ENCODE results near the gene ERAS. TPM values are rescaled to one million over a fixed set of nuclear protein-coding genes. Genes with fewer than 3 reads are reported as not detected.
"Not testable (repeated sequence)": the region's sequence is repeated elsewhere in the genome, so short reads cannot be mapped to it uniquely, and the experiment has no call there.

ERAS gene
- total RNA-seq, 1 donor from 2014 or later, result not detected

DNA sequence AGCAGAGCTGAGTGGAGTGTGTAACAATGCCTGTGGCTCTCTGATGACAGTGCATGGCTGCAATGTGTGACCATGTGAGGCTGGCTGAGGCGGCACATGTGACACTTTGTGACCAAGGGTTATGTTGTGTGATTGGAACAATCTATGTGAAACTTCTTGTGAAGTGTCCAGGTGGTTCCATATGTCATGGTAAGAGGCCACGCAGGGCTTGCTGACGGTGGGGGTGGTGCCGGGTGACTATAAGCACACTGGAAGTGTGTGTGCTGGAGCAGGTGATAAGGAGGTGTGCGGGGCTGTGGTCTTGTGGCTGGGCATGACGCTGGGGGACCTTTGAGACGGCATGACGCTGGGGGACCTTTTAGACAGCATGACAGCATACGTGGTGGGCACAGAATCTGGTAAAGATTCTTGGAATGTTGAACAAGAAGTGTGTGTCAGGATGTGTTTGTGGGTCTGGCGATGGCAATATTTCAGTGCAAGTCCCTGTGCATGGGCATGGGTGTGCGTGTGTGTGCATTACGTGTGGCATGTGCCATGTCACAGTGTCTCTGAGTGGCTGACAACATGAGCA lies 31.9 kb upstream of the ERAS start:
- DNase-seq (no peak), ATAC-seq (no peak)
- intact Hi-C loops (cut with micrococcal nuclease), result no loop called here

DNA sequence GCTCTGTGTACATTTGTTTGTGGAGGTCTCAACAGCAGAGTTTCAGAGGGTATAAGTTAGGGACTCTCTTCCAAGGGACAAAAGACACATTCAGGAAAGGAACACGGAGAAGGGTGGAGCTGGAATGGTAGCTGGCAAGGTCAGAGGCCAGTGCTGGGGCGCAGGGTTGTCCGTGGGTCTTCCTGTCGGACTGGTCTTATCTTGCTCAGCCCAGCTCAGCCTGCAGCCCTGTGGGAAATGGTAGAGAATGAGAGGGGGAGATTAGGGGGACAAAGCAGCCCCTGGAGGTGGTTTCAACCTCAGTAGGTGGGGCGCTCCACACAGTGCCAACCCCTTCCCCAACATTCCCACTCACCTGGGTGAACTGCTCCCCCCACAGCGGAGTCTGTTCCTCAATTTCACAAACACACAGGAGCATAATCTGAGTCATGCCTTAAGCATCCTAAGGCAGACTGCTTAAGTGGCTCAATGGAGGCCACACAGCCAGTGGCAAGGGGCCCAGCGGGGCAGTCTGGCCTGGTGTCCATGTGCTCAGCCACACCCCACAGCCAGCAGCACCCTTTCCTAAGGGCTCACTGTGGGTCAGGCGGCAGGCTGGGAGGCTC lies 31.3 kb upstream of the ERAS start:
- no peak for ATAC-seq
- DNase-seq, result no peak
- intact Hi-C loops (cut with micrococcal nuclease), result no loop called here

- no peak for ATAC-seq
- no peak for DNase-seq
- intact Hi-C loops (cut with micrococcal nuclease), result no loop called here
These were observed 28.0 kb upstream of the ERAS start for GRCh38 chrX:48798318-48798717.

DNA sequence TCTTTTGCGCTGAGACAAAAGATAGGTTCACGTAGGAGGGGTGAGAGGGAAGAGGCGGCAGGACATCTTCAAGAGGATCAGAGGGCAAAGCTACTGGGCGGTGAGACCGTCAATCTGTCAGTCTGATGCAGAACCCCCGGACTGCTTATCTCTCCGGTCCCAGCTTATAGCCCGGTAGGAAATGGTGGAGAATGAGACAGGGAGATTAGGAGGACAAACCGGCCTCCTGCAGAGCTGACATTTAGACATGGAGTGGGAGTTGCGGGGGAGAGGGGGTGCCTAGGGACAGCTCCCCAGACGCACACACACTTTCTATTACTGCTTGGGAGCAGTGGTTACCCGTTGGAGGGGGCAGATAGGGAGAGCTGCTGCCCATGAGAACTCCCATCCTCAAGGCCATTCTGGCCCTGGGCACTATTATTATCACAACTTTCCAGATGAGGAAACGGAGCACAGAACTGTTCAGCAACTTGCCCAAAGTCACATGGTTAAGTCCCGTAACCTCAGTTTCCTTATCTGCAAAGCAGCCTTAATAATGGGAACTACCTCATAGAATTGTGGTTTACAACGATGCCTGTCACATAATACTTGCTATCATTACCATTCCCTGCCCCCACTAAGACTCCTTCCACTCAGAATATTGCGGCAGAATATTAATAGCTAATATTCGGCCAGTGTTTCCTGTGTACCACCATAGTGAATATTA lies 25.6 kb upstream of the ERAS start:
- intact Hi-C loops (cut with micrococcal nuclease), result no loop called here

GRCh38 chrX:48801280-48802088 lies 24.8 kb upstream of the ERAS start, which contains the start of gene HDAC6:
Gene HDAC6 (plus strand): TSS chrX:48802067. CDS start chrX:48802693, 626 bp downstream.
- intact Hi-C loops (cut with micrococcal nuclease), result no loop called here
- ATAC-seq (peak; percentile 95), DNase-seq (peak; percentile 97)

More for the DNA sequence above, 25.6 kb upstream of the ERAS start:
- no peak for DNase-seq
- no peak for ATAC-seq

DNA sequence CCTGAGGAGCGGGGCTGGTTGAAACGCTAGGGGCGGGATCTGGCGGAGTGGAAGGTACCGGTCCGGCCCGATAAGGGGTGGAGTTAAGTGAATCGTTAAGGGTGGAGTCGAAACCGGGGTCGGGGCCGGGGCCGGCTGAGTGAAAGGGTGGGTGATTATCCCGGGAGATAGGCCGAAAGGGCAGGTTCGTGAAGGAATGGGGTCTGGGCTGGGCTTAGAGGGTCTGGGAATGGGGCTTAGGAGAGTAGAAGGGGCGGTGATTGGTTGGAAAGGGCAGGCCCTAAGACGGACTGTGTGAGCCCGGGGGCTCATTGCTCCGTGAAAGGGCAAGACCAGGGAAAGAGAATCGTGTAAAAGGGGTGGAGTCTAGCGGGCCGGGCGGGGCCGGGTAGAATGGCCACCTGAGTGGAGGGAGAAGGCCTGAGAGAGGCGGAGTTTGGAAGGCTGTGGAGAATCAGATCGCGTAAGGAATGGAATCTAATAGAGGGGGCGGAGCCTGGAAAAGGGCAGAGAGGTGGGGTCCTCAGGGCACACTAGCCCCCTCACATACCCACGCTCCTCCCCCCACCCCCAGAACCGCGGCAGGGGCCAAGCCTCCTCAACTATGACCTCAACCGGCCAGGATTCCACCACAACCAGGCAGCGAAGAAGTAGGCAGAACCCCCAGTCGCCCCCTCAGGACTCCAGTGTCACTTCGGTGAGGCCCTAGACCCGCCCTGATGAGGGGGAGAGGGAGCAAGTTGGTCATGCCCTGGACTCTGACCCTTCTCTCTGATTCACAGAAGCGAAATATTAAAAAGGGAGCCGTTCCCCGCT lies 24.0 kb upstream of the ERAS start:
- intact Hi-C loops (cut with micrococcal nuclease), result no loop called here

DNA sequence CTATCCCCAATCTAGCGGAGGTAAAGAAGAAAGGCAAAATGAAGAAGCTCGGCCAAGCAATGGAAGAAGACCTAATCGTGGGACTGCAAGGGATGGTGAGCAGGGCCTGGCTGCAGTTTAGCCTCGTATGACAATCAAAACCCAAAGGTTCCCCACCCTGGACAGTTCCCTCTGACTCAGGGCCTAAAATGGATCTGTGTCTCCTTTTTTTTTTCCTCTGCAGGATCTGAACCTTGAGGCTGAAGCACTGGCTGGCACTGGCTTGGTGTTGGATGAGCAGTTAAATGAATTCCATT lies 23.5 kb upstream of the ERAS start:
- DNase-seq, result no peak
- intact Hi-C loops (cut with micrococcal nuclease), result no loop called here
- ATAC-seq, result no peak

More for the DNA sequence above, 24.0 kb upstream of the ERAS start:
- ATAC-seq, result peak; percentile 68
- DNase-seq, result peak; percentile 84

GRCh38 chrX:48806081-48806480 lies 20.2 kb upstream of the ERAS start:
- ATAC-seq, result no peak
- DNase-seq, result no peak
- intact Hi-C loops (cut with micrococcal nuclease), result no loop called here

- intact Hi-C loops (cut with micrococcal nuclease), result no loop called here
- no peak for ATAC-seq
These were observed 12.7 kb upstream of the ERAS start for GRCh38 chrX:48813644-48814043.

DNA sequence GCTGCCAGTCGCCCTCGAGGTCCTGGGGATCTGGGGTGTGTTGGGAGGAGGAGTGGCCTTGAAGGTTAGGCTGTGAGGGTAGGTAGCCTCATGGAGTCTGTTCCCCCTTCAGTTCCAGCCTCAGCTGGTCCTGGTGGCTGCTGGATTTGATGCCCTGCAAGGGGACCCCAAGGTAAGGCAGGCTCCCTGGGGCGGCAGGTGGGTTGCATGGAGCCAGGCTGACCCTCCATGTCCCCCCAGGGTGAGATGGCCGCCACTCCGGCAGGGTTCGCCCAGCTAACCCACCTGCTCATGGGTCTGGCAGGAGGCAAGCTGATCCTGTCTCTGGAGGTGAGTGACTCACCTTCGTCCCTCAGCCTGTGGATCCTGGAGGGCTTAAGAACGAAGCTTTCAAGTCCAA lies 11.6 kb upstream of the ERAS start:
- intact Hi-C loops (cut with micrococcal nuclease), result no loop called here
- no peak for ATAC-seq
- DNase-seq, result no peak

More at GRCh38 chrX:48813644-48814043, 12.7 kb upstream of the ERAS start:
- DNase-seq, result no peak

DNA sequence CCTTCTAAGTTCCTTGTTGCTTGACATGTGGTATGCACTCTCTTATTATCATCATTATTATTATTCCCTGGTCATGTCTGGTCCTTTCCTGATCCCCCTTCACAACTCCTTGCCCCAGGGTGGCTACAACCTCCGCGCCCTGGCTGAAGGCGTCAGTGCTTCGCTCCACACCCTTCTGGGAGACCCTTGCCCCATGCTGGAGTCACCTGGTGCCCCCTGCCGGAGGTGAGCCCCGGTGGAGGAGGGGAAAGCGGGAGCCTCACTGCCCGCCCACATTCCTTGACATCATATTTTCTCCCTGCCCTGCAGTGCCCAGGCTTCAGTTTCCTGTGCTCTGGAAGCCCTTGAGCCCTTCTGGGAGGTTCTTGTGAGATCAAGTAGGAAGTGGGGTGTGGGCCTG lies 11.0 kb upstream of the ERAS start:
- DNase-seq, result no peak
- ATAC-seq, result no peak
- intact Hi-C loops (cut with micrococcal nuclease), result no loop called here

DNA sequence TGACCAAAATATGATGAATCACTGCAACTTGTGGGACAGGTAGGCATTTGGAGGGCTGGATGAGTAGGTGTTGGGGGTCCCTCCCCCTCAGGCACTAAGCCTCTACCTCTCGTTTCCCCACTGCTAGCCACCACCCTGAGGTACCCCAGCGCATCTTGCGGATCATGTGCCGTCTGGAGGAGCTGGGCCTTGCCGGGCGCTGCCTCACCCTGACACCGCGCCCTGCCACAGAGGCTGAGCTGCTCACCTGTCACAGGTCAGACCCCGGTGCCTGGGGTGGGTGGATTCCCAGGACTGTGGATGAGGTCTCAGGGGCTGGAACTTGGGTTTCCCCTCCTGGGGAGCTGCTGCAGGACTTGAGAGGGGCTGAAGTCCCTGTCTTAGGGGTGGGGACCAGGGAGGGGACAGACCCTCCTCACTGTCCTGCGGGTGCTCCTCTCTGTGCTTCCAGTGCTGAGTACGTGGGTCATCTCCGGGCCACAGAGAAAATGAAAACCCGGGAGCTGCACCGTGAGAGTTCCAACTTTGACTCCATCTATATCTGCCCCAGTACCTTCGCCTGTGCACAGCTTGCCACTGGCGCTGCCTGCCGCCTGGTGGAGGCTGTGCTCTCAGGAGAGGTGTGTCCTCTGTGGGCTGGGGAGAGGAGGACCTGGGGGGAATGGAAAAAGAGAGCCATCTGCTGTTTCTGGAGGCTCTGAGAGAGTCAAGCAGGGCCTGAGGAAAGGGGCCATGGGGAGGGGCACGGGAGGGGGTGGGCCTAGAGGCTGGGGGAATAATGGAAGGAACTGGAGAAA lies 10.1 kb upstream of the ERAS start:
- ATAC-seq, result no peak

GRCh38 chrX:48818098-48818497 lies 8.2 kb upstream of the ERAS start:
- ATAC-seq, result no peak
- DNase-seq, result no peak
- intact Hi-C loops (cut with micrococcal nuclease), result no loop called here

More for the DNA sequence above, 10.1 kb upstream of the ERAS start:
- no peak for DNase-seq
- intact Hi-C loops (cut with micrococcal nuclease), result no loop called here

DNA sequence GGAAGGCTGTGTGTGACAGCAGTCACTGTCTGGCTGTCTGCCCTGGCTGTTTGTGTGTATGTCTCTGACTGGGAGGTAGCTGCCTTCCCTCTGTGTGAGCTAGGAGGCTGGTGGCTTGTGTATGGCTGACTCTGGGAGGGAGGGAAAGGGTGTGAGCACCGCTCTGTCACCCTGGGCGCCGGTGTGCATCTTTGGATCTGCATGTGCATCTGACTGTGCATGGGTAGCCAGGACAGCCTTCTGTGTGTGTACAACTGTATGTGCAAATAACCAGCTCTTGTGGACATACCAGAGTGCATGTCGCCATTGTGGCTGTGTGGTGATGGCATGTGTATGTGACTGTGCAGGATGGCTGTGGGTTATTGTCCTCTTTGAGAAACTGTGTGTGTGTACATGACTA lies 7.4 kb upstream of the ERAS start:
- no peak for DNase-seq
- ATAC-seq, result no peak
- intact Hi-C loops (cut with micrococcal nuclease), result no loop called here

GRCh38 chrX:48819394-48819793 lies 6.9 kb upstream of the ERAS start:
- DNase-seq; ATAC-seq; intact Hi-C loops (cut with micrococcal nuclease): not testable (repeated sequence)

GRCh38 chrX:48823053-48823452 lies 3.3 kb upstream of the ERAS start:
- DNase-seq (no peak), ATAC-seq (no peak)
- intact Hi-C loops (cut with micrococcal nuclease), result no loop called here

DNA sequence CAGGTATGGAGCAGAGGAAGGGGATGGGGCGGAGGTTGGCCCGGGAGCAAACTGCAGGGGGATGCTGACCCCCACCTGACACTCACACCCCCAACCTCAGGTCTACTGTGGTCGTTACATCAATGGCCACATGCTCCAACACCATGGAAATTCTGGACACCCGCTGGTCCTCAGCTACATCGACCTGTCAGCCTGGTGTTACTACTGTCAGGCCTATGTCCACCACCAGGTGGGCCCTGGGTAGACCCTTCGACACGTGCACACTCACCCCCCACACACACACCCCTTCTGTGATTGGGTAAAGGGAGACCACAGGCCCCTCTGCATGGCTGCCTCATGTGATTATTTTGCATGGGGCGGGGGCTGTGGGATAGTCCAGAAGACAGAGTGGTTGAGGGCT lies 2.2 kb upstream of the ERAS start:
- ATAC-seq (no peak), DNase-seq (no peak)
- intact Hi-C loops (cut with micrococcal nuclease), result no loop called here

GRCh38 chrX:48826876-48827653 lies 752 bp downstream of the ERAS start:
- intact Hi-C loops (cut with micrococcal nuclease), result no loop called here
- no peak for DNase-seq
- ATAC-seq, result no peak

Measured in left ventricle myocardium superior (tissue), 1 donor.